Measurements from ENCODE around the gene DCAF17.
"Not testable (repeated sequence)": the region's sequence is repeated elsewhere in the genome, so short reads cannot be mapped to it uniquely, and the experiment has no call there.

DCAF17 gene

GRCh38 chr2:171523088-171524017 is 89.3 kb downstream of the DCAF17 start:
- POLR2A ChIA-PET: interaction anchor here (1.5 to 3.5 kb wide), 3 partner anchors 9 to 89 kb away, joined by 3 to 16 read pairs (median 10); partner anchors contain the start of genes DCAF17 and METTL8
- CTCF ChIA-PET: interaction anchor here (1.1 to 1.4 kb wide), 3 partner anchors 8 to 50 kb away, joined by 3 read pairs; no protein-coding TSS in a partner anchor
- H3K4me3 ChIP-seq (ENCODE audit: low read depth, low read length): peak overlapping the region; percentile 87
- no peak for DNase-seq (ENCODE audit: low read depth, low spot score)
- TF ChIP-seq, protein P1, sequence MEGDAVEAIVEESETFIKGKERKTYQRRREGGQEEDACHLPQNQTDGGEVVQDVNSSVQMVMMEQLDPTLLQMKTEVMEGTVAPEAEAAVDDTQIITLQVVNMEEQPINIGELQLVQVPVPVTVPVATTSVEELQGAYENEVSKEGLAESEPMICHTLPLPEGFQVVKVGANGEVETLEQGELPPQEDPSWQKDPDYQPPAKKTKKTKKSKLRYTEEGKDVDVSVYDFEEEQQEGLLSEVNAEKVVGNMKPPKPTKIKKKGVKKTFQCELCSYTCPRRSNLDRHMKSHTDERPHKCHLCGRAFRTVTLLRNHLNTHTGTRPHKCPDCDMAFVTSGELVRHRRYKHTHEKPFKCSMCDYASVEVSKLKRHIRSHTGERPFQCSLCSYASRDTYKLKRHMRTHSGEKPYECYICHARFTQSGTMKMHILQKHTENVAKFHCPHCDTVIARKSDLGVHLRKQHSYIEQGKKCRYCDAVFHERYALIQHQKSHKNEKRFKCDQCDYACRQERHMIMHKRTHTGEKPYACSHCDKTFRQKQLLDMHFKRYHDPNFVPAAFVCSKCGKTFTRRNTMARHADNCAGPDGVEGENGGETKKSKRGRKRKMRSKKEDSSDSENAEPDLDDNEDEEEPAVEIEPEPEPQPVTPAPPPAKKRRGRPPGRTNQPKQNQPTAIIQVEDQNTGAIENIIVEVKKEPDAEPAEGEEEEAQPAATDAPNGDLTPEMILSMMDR (IDR thresholded peaks at IDR 0.05; ENCODE audit: insufficient read depth, low read length, missing control alignments): no peak

- DNase-seq (ENCODE audit: low read depth, low spot score): no peak
- CTCF ChIA-PET: interaction anchor here (1.2 to 1.4 kb wide), 2 partner anchors 10 to 50 kb away, joined by 3 read pairs; no protein-coding TSS in a partner anchor
- POLR2A ChIA-PET: interaction anchor here (2.7 to 3.5 kb wide), 2 partner anchors 8 to 41 kb away, joined by 10 to 16 read pairs; no protein-coding TSS in a partner anchor
- TF ChIP-seq, protein P1 (IDR thresholded peaks at IDR 0.05; ENCODE audit: insufficient read depth, low read length, missing control alignments): no peak
- peak overlapping the region; percentile 87 for H3K4me3 ChIP-seq (ENCODE audit: low read depth, low read length)
Measured at GRCh38 chr2:171524018-171524401, 90.0 kb downstream of the DCAF17 start.

- no peak overlapping the region for H3K4me3 ChIP-seq (ENCODE audit: low read depth, low read length)
- DNase-seq (ENCODE audit: low read depth, low spot score): no peak
- POLR2A ChIA-PET: no interaction called here
- TF ChIP-seq, protein P1 (IDR thresholded peaks at IDR 0.05; ENCODE audit: insufficient read depth, low read length, missing control alignments): peak; percentile 35
- CTCF ChIA-PET: interaction anchor here (1.0 to 4.1 kb wide), 5 partner anchors 8 to 44 kb away, joined by 3 to 19 read pairs (median 4); no protein-coding TSS in a partner anchor
Measured at GRCh38 chr2:171529914-171530313, 95.9 kb downstream of the DCAF17 start.

GRCh38 chr2:171530378-171530777 is 96.4 kb downstream of the DCAF17 start:
- TF ChIP-seq, protein P1 (IDR thresholded peaks at IDR 0.05; ENCODE audit: insufficient read depth, low read length, missing control alignments): no peak

GRCh38 chr2:171530859-171531258 is 96.8 kb downstream of the DCAF17 start:
- DNase-seq (ENCODE audit: low read depth, low spot score); H3K4me3 ChIP-seq (ENCODE audit: low read depth, low read length): not testable (repeated sequence)
- ChIA-PET CTCF (interaction anchor here (0.6 to 4.1 kb wide), 8 partner anchors 8 to 698 kb away, joined by 3 to 19 read pairs (median 3); partner anchors contain the start of gene CYBRD1), POLR2A (interaction anchor here (2.7 kb wide), 1 partner anchor 8 kb away, joined by 16 read pairs; the partner anchor contains the start of gene CYBRD1)

More at GRCh38 chr2:171530378-171530777, 96.4 kb downstream of the DCAF17 start:
- ChIA-PET CTCF (interaction anchor here (0.6 to 4.1 kb wide), 5 partner anchors 9 to 698 kb away, joined by 3 to 19 read pairs (median 4); no protein-coding TSS in a partner anchor), POLR2A (interaction anchor here (2.7 kb wide), 1 partner anchor 7 kb away, joined by 16 read pairs; the partner anchor contains the start of gene CYBRD1)
- no peak for DNase-seq (ENCODE audit: low read depth, low spot score)
- no peak overlapping the region for H3K4me3 ChIP-seq (ENCODE audit: low read depth, low read length)

- TF ChIP-seq, protein P1 (IDR thresholded peaks at IDR 0.05; ENCODE audit: insufficient read depth, low read length, missing control alignments): no peak
- ChIA-PET POLR2A (interaction anchor here (2.7 kb wide), 1 partner anchor 8 kb away, joined by 16 read pairs; the partner anchor contains the start of gene CYBRD1), CTCF (interaction anchor here (0.6 to 4.1 kb wide), 6 partner anchors 9 to 356 kb away, joined by 3 to 19 read pairs (median 4); partner anchors contain the start of gene CYBRD1)
- DNase-seq (ENCODE audit: low read depth, low spot score): no peak
- H3K4me3 ChIP-seq (ENCODE audit: low read depth, low read length): peak overlapping the region; percentile 18
Measured at GRCh38 chr2:171531291-171531690, 97.3 kb downstream of the DCAF17 start.

Data from AG04449 (cell line).